Measurements from ENCODE around the gene ABHD17C.

DNA sequence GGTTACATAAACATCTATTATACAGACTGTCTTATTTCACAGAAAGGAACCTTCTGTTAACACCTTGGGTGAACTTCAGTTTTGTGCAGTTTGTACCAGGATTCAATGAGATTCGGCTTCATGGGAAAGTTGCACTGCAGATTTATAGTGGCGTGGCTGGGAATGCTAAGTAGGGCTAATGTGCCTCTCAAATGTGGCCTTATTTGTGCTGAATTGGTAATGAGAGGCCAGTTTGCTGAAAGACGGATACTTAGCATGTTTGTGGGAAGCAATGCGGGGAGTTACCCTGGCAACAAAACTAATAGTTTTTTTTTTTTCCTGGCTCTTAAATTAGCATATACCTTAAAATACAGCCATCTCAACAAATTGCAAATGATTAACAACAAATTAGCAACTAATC, 55.5 kb downstream of the ABHD17C start:
- TF ChIP-seq, protein P1, sequence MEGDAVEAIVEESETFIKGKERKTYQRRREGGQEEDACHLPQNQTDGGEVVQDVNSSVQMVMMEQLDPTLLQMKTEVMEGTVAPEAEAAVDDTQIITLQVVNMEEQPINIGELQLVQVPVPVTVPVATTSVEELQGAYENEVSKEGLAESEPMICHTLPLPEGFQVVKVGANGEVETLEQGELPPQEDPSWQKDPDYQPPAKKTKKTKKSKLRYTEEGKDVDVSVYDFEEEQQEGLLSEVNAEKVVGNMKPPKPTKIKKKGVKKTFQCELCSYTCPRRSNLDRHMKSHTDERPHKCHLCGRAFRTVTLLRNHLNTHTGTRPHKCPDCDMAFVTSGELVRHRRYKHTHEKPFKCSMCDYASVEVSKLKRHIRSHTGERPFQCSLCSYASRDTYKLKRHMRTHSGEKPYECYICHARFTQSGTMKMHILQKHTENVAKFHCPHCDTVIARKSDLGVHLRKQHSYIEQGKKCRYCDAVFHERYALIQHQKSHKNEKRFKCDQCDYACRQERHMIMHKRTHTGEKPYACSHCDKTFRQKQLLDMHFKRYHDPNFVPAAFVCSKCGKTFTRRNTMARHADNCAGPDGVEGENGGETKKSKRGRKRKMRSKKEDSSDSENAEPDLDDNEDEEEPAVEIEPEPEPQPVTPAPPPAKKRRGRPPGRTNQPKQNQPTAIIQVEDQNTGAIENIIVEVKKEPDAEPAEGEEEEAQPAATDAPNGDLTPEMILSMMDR (IDR thresholded peaks at IDR 0.05) = no peak
- TF ChIP-seq EP300 (IDR thresholded peaks at IDR 0.05) = no peak

All from tibial nerve (tissue), 4 donors.